Measurements from ENCODE around the gene TSPAN7.

Gene TSPAN7

DNA sequence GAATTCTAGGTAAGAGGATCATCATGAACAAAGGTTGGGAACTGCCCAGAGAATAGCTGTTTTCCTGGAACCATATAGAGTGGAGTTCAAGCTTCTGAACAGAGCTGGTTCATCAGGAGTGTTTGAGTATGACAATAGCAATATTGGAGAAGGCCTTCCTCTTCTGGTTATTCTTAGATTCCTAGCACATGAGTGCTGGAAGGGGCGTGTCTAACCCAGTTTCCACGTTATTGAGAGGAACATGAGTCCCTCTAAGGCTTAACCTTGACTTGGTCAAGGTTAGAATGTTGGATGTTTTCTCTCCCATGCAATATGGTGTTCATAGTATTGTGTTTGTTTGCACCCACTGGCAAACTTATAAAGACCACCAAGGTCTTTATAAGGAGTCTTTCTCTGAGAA lies 101.3 kb downstream of the TSPAN7 start:
- DNase-seq (ENCODE audit: low read depth), result no peak
- TF ChIP-seq, protein P1, sequence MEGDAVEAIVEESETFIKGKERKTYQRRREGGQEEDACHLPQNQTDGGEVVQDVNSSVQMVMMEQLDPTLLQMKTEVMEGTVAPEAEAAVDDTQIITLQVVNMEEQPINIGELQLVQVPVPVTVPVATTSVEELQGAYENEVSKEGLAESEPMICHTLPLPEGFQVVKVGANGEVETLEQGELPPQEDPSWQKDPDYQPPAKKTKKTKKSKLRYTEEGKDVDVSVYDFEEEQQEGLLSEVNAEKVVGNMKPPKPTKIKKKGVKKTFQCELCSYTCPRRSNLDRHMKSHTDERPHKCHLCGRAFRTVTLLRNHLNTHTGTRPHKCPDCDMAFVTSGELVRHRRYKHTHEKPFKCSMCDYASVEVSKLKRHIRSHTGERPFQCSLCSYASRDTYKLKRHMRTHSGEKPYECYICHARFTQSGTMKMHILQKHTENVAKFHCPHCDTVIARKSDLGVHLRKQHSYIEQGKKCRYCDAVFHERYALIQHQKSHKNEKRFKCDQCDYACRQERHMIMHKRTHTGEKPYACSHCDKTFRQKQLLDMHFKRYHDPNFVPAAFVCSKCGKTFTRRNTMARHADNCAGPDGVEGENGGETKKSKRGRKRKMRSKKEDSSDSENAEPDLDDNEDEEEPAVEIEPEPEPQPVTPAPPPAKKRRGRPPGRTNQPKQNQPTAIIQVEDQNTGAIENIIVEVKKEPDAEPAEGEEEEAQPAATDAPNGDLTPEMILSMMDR (IDR thresholded peaks at IDR 0.05; ENCODE audit: control insufficient read depth, insufficient read depth, low read depth, low read length, missing control alignments), result no peak
- no peak overlapping the region for H3K4me3 ChIP-seq (ENCODE audit: control insufficient read depth, low read depth, low read length)

DNA sequence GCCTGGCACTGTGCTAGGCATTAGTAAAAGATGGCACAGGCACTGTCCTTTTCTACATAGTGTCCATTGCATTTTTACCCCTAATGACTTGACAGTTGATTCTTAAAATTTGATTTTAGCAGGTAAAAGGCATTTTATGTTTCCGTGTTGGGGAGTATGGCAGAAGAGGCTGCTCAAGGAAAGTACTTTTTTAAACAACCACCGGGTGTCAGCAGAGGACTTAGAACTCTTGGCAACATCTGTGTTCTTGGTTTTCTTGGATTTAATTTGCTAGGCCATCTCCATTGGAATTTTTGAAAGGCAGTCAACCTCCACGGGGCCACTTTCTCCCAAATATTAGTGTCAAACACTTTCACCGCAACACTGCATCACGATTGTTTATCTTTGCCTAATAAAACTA lies 102.9 kb downstream of the TSPAN7 start:
- peak; percentile 13 for DNase-seq (ENCODE audit: low read depth)
- TF ChIP-seq, protein P1 (IDR thresholded peaks at IDR 0.05; ENCODE audit: control insufficient read depth, insufficient read depth, low read depth, low read length, missing control alignments), result peak; percentile 46
- no peak overlapping the region for H3K4me3 ChIP-seq (ENCODE audit: control insufficient read depth, low read depth, low read length)

DNA sequence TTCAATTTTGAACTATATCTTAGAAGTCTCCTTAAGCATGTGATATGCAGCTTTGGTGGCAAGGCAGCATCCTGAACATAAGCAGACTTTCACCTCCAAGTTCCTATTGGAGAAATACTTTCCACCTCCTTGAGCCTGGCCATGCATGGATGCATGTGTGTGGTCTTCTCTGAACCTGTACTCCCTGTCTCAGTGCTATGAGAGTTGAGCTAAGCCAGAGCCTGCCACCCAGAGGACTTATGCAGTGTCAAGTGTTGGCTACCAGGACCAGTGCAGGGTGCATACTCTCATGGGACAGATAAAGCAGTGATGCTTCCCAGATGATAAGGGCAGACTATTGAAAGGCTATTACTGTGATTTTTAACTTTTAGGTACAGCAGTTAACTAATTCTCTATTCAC lies 105.6 kb downstream of the TSPAN7 start:
- TF ChIP-seq, protein P1 (IDR thresholded peaks at IDR 0.05; ENCODE audit: control insufficient read depth, insufficient read depth, low read depth, low read length, missing control alignments), result no peak
- H3K4me3 ChIP-seq (ENCODE audit: control insufficient read depth, low read depth, low read length), result no peak overlapping the region
- no peak for DNase-seq (ENCODE audit: low read depth)

DNA sequence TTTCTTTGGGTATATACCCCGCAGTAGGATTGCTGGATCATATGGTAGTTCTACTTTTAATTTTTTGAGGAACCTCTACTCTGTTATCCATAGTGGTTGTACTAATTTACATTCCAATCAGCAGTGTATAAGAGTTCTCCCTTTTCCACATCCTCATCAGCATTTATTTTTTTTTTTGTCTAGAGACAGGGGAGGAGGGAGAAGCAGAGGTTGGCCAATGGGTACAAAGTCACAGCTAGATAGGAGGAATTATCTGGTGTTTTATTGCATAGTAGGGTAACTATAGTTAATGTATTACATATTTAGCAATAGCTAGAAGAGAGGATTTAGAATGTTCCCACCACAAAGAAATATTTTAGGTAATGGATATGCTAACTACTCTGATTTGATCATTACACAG lies 107.4 kb downstream of the TSPAN7 start:
- TF ChIP-seq, protein P1 (IDR thresholded peaks at IDR 0.05; ENCODE audit: control insufficient read depth, insufficient read depth, low read depth, low read length, missing control alignments), result no peak
- DNase-seq (ENCODE audit: low read depth), result no peak
- H3K4me3 ChIP-seq (ENCODE audit: control insufficient read depth, low read depth, low read length), result no peak overlapping the region

DNA sequence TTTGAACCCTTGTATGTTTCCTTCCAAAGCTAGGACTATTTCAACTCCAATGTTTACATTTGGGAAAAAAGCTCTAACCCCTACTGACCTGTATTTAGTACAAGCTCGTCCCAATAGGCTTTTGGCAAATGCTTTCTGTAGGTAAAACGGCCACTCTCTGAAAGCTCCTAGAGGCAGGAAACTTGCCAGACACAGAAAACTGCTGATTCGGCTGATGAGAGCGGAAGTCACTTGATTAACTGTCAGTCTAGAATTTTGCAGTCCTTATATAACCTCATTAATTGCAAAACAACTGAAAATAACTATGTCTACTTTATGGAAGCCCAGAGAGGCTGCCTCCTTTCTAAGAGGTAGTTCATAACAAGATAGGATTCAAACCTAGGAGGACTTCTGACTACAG lies 108.1 kb downstream of the TSPAN7 start:
- no peak overlapping the region for H3K4me3 ChIP-seq (ENCODE audit: control insufficient read depth, low read depth, low read length)
- TF ChIP-seq, protein P1 (IDR thresholded peaks at IDR 0.05; ENCODE audit: control insufficient read depth, insufficient read depth, low read depth, low read length, missing control alignments), result no peak
- no peak for DNase-seq (ENCODE audit: low read depth)

DNA sequence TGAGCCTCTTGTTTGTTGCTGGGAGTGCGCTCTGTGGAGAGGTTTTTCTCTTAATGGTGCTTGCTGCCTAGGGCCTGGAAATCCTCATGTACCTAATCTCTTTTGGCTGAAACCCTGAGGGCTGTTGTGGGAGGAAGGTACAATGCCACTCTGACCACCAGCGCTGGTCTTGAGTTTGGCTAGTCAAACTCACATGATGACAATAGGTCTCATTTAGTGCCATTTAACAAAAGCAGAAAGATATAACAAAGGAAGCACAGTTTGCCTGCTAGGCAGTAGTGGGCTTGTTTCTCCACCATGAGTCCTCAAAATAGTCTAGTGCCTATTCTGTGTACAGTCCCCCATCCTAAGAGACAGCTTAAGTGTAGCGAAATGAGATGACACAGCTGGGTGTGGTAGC lies 111.3 kb downstream of the TSPAN7 start:
- no peak for DNase-seq (ENCODE audit: low read depth)
- H3K4me3 ChIP-seq (ENCODE audit: control insufficient read depth, low read depth, low read length), result no peak overlapping the region
- TF ChIP-seq, protein P1 (IDR thresholded peaks at IDR 0.05; ENCODE audit: control insufficient read depth, insufficient read depth, low read depth, low read length, missing control alignments), result no peak

DNA sequence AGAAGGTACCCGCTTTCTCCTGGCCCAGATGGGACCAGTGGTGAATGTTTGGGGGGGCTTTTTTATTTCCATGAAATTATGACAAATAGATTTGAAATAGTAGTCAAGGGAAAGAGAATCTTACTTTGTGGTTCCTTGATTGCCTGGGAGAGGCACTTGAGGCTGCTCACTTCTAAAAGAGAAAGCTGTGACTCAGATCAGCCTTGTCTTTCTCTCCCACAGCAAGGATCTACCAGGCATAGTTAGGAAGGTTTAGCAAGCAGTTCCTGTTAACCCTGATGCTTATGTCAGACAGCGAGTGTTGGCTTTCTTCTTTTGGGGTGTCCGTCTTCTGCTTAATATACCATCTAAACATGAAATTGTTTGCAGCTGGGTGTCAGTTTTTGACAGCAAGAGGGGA lies 114.5 kb downstream of the TSPAN7 start:
- no peak for DNase-seq (ENCODE audit: low read depth)

More for the DNA sequence above, 114.5 kb downstream of the TSPAN7 start:
- TF ChIP-seq, protein P1 (IDR thresholded peaks at IDR 0.05; ENCODE audit: control insufficient read depth, insufficient read depth, low read depth, low read length, missing control alignments), result no peak
- no peak overlapping the region for H3K4me3 ChIP-seq (ENCODE audit: control insufficient read depth, low read depth, low read length)

Data from AG09309 (cell line).